CD4-positive, alpha-beta T cell treated with Interleukin-4 for 1 hour (primary cell): ENCODE measurements around the gene PMEL.
"Not testable (repeated sequence)": the region's sequence is repeated elsewhere in the genome, so short reads cannot be mapped to it uniquely, and the experiment has no call there.

ENCODE experiments used
- DNase-seq, 2 donors: peaks; one replicate each; pipeline ENCODE4 v3.0.0-alpha.2; 2020 to 2022

Gene PMEL

DNA sequence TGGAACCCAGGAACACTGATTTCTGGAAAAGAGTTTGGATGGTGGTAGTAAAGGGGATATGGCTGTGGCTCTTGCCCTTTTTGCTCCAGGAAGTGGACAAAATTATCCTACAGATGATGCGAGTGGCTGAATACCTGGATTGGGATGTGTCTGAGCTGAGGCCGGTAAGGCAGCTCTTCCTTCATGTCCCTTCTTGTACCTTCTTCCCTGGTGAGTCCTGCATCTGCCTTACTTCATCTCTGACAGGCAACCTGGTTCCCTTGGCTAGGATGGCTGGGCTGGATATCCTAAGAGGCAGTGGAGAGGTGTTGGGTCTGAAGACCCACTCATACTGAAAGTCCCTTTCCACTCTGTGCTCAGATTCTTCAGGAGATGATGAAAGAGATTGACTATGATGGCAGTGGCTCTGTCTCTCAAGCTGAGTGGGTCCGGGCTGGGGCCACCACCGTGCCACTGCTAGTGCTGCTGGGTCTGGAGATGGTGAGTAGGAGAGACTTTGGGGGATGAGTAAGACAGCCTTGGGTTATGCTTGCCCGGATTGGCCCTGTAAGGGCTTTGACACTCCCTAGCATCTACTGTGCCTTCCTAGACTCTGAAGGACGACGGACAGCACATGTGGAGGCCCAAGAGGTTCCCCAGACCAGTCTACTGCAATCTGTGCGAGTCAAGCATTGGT, 26.9 kb downstream of the PMEL start:
- no peak for DNase-seq

DNA sequence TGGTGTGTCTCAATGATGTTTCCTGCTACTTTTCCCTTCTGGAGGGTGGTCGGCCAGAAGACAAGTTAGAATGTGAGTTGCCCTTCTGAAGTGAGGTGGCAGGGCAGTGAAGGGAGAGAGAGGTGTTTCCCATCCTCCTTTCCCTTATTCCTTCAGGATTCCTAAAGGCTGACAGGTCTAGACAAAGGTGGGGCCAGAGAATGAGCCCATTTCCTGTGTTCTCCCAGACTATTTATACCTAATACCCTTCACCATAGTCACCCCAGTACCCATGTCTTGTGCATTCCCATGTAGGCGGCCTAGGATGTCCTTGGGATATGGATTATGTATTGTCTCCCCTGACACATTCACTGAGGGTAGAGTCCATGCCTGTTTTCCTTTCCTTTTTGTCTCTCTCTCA, 27.9 kb downstream of the PMEL start:
- DNase-seq = no peak

DNA sequence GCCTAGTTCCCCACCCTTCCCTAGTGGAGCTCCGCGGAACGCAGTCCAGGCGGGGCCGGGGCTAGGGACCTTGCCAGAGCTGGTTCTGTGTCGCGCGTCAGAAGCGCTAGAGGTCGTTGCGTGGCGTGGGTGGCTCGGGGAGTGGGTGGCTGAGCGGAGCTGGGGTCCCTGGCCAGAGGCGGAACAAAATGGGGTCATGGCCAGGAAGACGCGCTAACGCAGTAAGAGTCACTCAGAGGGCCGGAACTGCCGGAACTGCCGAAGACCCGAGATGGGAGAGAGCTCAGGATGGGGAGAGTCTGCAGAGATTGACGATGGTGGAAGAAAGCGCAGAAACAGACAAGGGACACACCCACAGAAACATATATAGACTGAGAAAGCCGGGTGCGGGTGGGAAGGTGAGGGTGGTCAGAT, 30.1 kb downstream of the PMEL start:
- peak in 1 of 2 donors; percentile 22 for DNase-seq

DNA sequence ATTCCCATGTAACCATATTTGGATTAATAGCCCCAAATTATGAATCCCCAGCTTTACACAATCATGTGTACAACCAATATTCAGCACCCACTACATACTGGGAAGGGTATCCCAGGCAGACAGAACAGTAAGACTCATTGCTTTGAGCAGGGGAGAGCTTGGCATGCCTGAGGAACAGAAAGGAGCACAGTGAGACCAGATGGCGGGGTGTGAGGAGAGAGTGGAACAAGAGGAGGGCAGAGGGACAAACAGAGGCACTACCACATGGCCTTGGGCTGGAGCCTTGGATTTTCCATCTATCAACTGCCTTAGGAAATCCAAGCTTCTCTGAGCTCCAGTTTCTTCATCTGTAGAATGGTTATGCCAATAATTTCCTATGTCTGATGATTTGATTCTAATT, 31.1 kb downstream of the PMEL start:
- DNase-seq = no peak

DNA sequence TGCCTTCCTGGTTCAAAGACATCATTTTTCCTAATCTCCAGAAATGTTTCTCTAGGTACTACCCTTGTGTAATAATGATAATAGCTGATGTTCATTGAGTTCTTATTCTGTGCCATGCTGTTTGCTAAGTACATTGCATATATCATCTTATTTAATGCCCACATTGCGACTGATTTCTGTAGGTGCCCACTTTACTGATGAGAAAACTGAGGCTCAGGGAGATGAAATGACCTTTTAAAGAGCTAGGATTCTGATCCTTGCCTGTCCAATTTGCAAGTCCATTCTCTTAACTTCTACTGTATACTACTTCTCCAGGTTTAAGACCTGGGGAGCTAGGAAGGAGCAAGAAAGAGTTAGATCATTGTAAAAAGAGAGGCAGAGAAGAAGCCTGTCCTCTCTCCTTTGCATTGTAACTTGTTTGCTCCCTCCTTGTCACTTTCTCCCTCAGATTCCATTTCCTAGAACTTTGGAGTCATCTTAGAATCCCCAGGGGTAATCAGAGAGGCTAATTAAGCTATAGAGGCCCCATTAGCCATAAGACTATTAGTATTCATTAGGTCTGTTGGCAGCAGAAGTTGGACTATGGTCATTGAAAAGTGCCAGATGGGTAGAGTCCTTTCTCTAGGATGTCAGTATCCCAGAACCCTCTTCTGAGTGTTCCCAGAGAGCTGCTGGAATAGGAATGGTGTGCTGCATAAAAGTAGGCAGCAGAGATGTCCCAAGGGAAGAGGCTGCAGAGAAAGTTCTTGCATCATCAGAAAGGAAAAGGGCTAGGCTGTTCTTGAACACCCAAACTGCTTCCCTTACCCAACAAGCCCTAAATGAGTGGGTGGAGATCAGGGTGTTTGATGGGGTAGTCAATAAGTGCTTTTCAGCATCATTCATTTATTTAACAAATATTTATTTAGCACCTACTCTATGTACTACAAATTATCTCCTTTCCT, 31.8 kb downstream of the PMEL start:
- DNase-seq = no peak

DNA sequence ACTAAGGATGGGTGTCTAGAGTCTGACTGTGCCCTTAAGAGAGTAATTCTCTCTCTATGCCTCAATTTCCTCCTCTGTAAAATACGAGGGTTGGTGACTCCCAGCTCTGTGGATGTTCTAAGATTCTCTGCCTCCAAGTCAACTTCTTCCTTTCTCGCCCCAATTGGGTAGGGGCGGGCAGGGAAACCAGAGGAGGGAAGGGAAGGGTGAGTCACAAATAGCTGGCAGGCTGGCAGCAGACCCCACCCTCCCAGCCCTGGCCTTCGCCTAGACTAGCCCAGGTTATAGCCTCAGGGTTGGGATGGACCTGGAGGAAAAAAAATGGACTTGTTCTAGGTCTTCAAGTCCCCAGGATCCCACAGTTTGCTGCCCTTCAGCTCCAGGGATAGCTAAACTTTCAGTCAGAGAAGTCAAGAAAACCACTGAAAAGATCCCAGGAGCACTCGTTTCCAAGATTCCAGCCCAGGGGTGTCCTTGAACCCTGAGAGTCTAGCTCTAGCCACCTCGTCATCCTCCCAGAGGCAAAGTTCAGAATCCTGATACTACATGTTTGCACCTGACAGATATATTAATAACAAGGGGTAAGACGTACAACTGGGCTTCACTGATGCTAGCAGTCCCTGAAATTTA, 32.6 kb downstream of the PMEL start:
- peak in 1 of 2 donors; percentile 39 for DNase-seq

DNA sequence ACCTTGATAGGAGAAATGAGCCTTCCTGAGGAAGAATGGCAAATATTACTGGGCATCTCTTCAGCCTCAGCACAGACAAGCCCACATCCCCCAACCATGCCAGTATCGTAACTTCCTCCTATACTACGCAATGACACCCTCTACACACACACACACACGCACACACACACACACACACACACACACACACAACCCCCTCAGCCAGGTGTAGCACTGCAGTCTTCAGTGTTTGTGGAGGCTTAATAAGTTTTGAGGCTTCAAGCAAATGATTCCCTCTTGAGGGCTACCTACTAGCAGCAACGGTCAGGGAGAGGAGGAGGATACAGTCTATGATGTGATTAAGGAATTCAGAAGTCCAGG, 33.3 kb downstream of the PMEL start:
- DNase-seq = peak; percentile 74 to 78

DNA sequence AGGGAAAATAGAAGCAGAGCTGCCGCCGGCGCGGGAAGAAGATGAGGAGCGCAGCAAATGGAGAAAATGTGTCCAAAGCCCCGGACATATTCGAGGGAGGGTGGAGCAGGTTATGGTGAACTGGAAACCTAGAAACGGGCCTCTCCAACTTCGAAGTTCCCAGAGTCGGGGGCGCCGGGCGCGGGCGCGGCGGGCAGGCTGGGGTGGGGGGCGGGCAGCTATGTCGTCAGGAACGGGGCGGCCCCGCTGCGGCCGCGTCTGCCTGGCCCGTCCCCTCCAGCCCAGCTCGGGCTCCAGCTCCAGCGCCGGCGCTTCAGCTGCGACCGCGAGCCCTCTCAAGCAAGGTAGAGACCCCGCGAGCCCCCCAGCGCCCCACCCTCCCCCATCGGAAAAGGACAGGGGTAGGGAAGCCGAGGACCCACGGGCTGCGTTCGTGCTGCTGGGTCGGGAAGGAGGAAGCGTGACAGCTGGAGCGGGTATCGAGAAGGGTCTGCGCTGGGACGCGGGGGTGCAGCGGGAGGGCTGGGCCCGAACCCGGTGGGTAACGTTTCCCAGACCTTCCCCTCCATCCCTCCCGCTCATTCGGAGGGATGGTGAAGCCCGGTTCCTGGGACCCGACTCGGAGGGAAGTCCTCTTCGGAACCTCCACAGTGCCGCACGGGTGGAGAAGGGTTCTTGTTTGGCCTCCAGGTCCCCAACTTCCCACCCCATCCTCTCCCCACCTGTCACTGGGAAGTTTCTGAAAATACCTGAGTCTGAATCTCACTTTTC, 33.9 kb downstream of the PMEL start:
- DNase-seq = peak; percentile 31 to 34

DNA sequence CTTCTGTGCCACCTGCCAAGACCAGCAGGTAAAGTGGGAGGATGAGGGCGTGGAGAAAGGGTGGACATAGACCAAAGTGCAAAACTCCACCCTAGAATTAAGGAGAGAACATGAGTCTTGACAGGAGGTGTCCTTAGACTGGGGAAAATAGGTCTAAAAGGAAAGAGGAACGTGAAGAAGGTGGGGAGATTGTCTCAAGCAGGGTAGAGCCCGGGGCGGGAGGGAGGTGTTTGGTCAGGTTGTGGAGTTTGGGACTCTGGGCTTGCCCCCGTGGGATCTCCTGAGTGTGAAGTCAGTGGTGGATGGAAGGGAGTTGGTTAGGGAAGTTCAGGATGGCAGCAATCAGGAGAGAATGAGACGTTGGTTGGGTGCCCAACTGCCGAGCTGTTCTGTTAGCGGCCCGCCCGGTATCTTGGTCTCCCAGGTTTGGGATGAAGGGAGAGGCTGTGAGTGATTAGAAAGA, 34.5 kb downstream of the PMEL start:
- DNase-seq = no peak

DNA sequence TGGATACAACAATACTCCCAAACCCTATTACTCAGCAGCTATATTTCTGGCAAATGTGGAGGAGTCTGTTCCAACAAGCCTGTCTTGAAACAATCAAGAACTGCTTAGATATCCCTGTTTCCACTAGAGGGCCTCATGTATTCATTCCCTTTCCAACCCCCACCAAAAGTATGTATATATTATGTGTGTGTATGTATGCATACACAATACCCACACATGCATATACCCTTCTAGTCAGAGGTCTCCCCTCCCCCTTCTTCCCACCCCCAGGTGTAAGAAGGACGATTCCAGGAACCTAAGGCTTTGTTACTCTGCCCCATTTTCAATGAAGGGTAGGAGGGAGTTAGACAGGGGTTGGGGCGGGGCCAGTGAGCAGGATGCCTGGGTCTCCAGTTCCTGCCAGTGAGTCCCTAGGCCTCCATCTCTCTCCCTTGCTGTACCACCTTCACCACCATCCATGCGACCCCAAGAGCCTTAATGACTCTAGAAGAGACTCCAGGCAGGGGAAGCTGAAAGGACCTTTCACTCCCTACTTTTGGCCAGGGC, 35.0 kb downstream of the PMEL start, which contains the start of gene DGKA:
Gene DGKA (plus strand): TSS at position 392 of the 546 bp plus-strand sequence. CDS start 5,342 bp downstream, outside the sequence.
- DNase-seq = peak; percentile 65 to 75

DNA sequence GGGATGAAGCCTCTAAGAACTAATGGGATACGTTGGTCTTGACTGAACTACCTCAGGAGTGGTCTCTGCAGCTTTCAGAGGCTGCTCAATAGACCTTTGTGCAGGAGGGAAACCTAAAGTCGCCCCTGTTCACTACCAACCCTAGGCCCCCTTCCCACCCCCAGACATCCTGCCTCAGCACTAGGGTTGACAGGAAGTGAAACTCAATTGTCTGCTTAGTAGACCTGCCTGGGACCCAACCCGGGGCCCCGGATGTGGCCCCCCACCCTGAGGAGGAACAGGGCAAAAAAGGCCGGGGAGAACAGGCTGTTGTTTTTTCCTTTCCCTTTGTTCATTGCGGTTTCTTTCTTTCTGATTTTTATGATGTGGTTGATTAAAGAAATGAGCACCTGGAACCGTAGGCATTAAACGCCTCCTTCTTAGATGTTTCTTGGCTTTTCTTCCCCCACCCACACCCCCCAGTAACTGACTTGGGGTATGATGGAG, 36.5 kb downstream of the PMEL start:
- DNase-seq = peak; percentile 88 to 90

DNA sequence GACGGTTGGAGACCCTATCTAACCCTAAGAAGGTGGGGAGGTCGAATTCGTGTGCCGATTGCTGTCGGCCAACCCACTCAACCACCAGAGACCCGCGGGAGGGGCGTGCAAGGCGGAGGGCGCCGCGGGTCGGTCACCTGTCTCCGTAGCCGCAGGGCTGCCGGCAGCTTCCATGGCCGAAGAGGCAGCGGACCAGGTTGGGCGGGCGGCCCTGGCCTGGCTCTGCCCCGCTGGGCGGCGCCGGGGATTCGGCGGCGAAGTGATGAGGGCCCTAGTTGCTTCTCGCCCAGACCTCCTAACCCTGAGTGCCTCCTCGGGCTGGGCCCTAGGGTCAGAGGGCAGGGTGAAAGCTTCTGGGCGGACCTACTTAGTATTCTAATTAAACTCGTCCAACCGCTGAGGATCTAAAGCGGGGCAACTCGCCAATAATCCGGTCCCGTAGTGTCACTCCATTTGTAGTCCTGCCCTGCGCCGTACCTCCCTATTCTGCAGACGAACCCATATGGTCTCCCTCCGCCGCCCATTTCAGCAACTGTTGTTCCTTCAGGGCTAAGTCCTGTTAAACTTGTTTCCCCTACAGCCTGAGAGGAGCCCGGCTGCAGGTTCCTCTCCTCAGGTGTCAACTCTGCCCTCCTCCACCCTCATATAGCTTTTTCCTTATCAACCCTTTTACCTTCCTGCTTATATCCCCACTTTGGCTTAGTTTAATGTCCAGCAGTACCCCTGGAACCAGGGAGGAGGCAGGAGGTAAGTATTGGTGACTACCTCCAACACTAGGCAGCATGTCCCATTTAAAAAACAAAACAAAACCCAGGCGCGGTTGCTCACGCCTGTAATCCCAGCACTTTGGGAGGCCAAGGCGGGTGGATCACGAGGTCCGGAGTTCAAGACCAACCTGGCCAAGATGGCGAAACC, 38.0 kb downstream of the PMEL start, which contains the start of gene PYM1:
Gene PYM1 (minus strand): TSS at position 307 of the 915 bp plus-strand sequence. CDS start 133 bp downstream, at position 174.
- DNase-seq = peak; percentile 78 to 80

DNA sequence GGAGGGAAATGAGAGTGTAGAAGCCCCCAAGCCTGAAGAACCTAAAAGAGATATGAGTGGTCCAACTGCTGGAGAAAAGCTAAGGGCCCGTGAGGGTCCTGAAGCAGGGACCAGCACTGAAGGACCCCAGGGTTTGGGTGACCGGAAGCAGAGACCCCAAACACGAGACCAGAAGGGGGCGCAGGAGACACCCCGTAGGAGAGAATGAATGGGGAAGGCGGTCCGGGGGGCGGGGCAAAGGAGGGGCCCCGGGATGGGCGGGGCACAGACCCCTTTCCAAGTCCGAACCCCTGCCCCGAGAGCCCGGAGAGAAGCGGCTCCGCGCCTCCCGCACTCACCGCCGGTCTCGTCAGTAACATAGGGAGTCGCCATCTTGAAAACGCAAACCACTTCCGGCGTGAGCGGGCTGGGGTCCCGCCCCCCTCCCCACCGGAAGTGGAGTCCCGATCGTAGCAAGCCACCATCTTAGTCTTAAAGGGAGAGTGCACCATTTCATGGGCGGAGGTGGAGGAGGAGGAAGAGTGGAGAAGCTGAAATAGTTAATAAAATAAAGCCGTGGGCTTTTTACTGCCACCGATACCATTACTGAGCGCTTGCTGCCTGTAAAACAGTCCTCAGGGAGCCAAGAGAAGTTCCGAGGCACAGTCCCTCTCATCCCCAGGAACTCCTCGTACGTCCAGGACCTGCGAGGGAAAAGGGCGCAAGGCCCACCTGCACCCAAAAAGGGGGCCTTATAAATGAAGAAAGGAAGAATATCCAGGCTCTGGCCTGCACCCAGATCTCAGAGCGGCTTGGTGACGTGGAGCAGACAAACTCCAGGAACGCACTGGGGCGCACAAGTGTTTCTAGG, 38.9 kb downstream of the PMEL start:
- peak; percentile 93 to 94 for DNase-seq

DNA sequence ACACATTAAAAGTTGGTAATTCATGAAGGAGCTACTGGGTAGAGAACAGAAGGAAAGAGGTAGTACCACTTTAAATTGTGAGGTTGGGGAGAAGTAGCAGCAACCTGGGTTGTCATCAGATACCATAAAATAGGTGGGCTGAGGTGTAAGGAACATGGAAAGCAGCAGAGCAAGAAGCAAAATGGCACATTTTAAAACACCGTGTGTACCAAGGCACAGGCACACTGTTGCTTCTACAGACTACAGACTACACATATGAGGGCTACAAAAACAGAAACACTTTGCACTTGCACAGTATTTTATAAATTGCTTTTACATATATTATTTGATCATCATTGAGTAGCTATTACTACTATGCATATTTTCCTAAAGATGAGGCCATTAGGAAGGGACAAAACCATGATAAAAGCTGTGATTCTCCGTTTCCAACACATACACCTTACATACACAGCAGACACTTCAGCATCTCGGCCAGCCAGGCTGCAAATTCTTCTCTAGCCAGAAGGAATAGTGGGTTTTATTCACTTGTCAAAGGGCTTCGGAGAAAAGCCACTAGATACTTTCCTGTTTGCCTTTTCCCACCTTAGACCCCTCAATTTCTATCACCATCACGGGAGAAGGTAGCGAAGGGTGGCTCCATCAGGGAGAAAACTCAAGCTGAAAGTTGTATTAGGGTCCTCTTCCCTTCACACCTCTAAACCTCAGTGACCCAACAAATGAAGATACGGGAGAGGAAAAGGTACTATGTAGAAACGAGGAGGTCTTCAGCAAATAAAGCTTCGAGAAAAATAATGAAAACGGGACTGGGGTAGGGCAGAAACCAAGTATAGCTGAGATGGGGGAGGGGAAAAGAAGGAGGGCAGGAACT, 39.7 kb downstream of the PMEL start:
- DNase-seq = peak in 1 of 2 donors; percentile 12

DNA sequence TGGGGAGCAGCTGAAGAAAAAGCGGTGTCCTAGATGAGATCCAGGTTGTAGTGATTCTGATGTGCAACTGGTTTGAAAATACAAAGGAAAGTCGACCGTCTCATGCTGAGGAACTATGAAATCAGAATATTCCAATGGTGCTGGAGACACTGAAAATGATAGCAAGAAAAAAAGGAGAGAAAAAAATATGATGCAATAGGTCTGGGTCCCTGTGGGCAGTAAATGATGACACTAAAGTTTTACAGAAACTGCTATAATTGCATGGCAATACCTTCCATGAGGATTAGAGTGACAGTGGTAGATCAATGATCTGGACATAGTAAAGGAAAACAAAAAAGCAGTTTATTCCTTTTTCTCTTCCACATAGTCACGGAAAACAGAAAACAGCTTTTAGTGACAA, 40.5 kb downstream of the PMEL start:
- DNase-seq = no peak

DNA sequence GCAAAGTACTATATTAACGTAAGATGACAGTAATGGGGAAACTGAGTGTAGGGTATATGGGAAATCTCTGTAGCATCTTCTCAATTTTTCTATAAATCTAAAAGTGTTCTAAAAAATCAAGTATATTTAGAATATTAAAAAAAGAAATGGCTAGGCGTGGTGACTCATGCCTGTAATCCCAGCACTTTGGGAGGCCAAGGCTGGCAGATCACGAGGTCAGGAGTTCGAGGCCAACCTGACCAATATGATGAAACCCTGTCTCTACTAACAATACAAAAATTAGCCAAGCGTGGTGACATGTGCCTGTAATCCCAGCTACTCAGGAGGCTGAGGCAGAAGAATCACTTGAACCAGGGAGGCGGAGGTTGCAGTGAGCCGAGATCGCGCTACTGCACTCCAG, 42.2 kb downstream of the PMEL start:
- DNase-seq = not testable (repeated sequence)

DNA sequence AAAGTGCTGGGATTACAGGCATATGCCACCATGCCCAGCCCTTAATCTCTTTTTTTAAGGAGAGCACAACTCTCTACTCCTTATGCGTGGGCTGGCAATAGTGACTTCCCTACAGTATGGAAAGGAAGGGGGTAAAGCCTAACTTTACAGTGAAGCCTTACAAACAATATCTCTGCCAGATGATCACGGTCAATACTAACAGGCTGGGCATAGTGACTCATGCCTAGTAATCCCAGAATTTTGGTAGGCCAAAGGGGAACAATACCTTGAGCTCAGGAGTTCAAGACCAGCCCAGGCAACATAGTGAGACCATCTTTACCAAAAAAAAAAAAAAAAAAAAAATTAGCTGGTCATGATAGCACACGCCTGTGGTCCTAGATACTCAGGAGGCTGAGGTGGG, 43.7 kb downstream of the PMEL start:
- no peak for DNase-seq

DNA sequence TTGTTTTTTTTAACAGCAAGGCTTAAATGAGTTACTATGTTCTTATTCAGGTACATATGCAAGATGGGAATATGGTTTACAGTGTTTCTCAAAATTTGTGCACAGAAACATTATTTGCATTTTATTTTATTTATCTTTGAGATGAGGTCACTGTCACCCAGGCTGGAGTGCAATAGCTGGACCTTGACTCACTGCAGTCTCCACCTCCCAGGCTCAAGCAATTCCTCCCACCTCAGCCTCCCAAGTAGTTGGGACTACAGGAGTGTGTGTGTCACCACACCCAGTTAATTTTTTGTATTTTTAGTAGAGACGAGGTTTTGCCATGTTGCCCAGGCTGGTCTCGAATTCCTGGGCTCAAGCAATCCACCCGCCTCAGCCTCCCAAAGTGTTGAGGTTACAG, 46.8 kb downstream of the PMEL start:
- DNase-seq = not testable (repeated sequence)

DNA sequence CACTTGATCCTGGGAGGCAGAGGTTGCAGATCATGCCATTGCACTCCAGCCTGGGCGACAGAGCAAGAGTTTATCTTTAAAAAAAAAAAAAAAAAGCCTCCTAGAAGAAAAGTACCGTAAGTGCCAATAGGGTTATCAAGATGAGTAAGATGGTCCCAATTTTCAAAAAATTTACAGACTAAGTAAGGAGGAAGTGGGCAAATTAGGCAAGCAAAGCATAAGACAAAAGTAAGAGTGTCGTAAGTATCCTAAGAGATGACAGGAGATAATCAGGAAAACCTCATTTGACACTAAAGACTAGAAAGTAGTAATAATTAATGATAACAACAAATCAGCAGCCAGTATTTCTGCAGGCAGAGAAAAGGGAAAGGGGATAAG, 50.4 kb downstream of the PMEL start:
- DNase-seq = no peak
